Lower lobe of right lung (tissue), 2 donors: Measurements from ENCODE around the gene LOXL1. TPM values are rescaled to one million over a fixed set of nuclear protein-coding genes. Genes with fewer than 3 reads are reported as not detected.
"Not testable (repeated sequence)": the region's sequence is repeated elsewhere in the genome, so short reads cannot be mapped to it uniquely, and the experiment has no call there.

Experiments
- ATAC-seq, 2 donors: fragments of 200-7000 bp; cut with Tn5 transposase; one replicate each; pipeline ENCODE4 v1.9.1; 2020 to 2022; ENCODE audit warnings: mild to moderate bottlenecking in 2 of 2, moderate library complexity in 2 of 2
- DNase-seq: peaks from one replicate; pipeline ENCODE4 v3.0.0-alpha.2; 2020
- H3K27ac ChIP-seq: fragments of 200-600 bp; one replicate; pipeline ENCODE4 v1.8.0; 2022
- H3K27me3 ChIP-seq: fragments of 200-600 bp; one replicate; pipeline ENCODE4 v1.8.0; 2022; ENCODE audit warnings: low read depth
- H3K36me3 ChIP-seq: fragments of 200-600 bp; one replicate; pipeline ENCODE4 v1.8.0; 2022; ENCODE audit warnings: mild to moderate bottlenecking
- H3K4me1 ChIP-seq: fragments of 200-600 bp; one replicate; pipeline ENCODE4 v1.8.0; 2022
- H3K4me3 ChIP-seq: fragments of 200-600 bp; one replicate; pipeline ENCODE4 v1.8.0; 2022; ENCODE audit warnings: mild to moderate bottlenecking
- H3K9me3 ChIP-seq: fragments of 200-600 bp; one replicate; pipeline ENCODE4 v1.8.0; 2022
- intact Hi-C: fragments of 100-400 bp; cut with DNase I; formaldehyde crosslinking; loops from one replicate; pipeline ENCODE4 v1.11.0; 2022
- total RNA-seq: library from RNA; stranded (reverse); fragmentation: NEBNext Ultra II Directional; extraction: Animal tissue kit (Norgen Biotek cat#: 25700); gene quantifications from one replicate; pipeline ENCODE4 v1.2.1, GENCODE V29; 2021
- TF ChIP-seq, protein P1 (sequence below): fragments of 200-600 bp; IDR thresholded peaks from one replicate; pipeline ENCODE4 v1.8.0; 2022; ENCODE audit warnings: antibody characterized with exemption, mild to moderate bottlenecking
- donor health status: DM: no; HTN: yes; CAD: no; lungs with severe emphysema.

Gene LOXL1
- total RNA-seq, 1 donor from 2014 or later: 7.6 TPM

DNA sequence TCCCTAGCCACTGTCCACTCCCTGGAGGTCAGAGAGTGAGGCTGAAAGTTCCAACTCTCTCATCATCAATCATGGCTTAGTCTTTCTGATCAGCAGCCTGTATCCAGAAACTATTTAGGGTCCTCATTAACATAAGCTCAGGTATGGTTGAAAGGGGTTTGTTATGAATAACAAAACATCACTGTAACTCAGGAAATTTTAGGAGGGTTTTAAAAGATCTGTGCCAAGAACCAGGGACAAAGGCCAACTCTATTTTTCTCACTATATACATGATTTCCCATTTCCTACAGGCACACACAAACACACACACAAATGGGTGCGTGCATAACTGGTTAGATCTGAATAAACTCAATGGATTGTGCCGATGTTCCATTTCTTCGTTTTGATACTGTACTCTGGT is 42.2 kb downstream of the LOXL1 start:
- TF ChIP-seq, protein P1, sequence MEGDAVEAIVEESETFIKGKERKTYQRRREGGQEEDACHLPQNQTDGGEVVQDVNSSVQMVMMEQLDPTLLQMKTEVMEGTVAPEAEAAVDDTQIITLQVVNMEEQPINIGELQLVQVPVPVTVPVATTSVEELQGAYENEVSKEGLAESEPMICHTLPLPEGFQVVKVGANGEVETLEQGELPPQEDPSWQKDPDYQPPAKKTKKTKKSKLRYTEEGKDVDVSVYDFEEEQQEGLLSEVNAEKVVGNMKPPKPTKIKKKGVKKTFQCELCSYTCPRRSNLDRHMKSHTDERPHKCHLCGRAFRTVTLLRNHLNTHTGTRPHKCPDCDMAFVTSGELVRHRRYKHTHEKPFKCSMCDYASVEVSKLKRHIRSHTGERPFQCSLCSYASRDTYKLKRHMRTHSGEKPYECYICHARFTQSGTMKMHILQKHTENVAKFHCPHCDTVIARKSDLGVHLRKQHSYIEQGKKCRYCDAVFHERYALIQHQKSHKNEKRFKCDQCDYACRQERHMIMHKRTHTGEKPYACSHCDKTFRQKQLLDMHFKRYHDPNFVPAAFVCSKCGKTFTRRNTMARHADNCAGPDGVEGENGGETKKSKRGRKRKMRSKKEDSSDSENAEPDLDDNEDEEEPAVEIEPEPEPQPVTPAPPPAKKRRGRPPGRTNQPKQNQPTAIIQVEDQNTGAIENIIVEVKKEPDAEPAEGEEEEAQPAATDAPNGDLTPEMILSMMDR: no peak

DNA sequence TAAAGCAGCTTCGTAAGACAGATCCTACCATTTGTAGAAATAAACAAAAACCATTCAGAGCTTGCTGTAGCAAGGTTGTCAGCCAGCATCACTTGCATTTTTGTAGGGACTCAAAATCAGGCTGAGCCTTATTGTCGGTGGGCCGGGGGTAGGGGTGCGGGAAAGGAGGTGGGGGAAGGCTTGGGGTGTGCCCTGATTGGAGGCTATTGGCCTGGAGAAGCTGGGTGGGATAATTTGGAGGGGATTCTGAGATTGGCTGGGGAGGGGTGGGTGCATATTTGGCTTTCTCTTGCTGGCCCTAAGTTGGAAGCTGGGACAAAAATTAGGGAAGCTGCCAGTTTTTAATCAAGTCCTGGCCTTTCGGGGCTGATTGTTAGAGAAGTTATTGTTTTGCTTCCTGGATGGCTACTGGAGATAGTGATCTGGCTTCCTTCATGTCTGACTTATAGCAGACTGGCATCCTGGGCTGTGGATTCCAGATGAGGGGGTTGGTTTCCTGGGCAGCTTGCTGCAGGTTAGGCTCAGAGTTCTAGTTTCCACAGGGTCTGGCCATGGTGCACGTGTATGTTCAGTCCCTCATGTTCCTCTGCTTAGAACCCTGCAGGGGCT is 43.0 kb downstream of the LOXL1 start:
- intact Hi-C loops: no loop called here
- Histone ChIP-seq H3K27me3 (no peaks in the 10 kb centered on the region), H3K9me3 (no peaks in the 10 kb centered on the region), H3K27ac (no peak overlapping the region), H3K36me3 (no peaks in the 10 kb centered on the region), H3K4me3 (no peak overlapping the region), H3K4me1 (peaks cover 14% of the 10 kb centered on the region)
- DNase-seq: no peak
- TF ChIP-seq, protein P1: no peak
- ATAC-seq: no peak

More for the DNA sequence above, 42.2 kb downstream of the LOXL1 start:
- Histone ChIP-seq H3K27ac (no peak overlapping the region), H3K9me3 (no peaks in the 10 kb centered on the region), H3K4me1 (peaks cover 14% of the 10 kb centered on the region), H3K36me3 (no peaks in the 10 kb centered on the region), H3K27me3 (no peaks in the 10 kb centered on the region), H3K4me3 (no peak overlapping the region)
- ATAC-seq (no peak), DNase-seq (no peak)
- intact Hi-C loops: no loop called here

DNA sequence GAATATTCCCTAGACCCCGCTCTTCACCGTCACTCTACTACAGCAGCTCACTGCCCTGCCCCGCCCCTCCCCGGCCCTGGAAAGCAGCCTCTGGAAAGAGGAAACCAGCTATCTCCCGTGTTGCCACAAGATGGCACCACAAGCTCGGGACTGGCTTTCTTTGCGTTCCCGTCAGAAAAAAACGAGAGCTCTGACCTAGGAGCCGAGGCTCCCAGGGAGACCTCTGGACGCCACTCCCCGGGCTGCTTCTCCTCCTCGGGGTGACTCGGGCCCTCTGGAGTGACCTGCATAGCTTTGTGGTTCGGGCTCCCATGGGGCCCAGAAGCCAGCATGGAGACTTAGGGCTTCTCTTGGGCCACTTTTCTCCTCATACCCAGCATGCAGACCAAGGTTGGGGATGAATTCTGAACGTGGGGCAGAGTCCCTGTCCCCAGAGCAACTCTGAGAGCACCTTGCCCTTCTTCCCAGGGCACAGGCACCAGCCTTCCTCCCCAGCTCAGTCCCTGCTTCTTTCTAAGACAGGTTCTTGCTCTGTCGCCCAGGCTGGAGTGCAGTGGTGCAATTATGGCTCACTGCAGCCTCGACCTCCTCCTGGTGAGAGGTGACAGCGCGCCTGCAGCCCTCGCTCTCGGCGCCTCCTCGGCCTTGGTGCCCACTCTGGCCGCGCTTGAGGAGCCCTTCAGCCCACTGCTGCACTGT is 46.9 kb downstream of the LOXL1 start:
- peaks cover 8% of the 10 kb centered on the region for H3K4me1 ChIP-seq
- ATAC-seq (peak; percentile 95), DNase-seq (peak; percentile 88)
- peaks cover 6% of the 10 kb centered on the region for H3K27me3 ChIP-seq
- intact Hi-C loops: no loop called here
- no peaks in the 10 kb centered on the region for H3K36me3 ChIP-seq
- H3K27ac ChIP-seq: no peak overlapping the region
- TF ChIP-seq, protein P1: peak; percentile 81
- no peaks in the 10 kb centered on the region for H3K9me3 ChIP-seq
- peak overlapping the region; percentile 21 for H3K4me3 ChIP-seq

DNA sequence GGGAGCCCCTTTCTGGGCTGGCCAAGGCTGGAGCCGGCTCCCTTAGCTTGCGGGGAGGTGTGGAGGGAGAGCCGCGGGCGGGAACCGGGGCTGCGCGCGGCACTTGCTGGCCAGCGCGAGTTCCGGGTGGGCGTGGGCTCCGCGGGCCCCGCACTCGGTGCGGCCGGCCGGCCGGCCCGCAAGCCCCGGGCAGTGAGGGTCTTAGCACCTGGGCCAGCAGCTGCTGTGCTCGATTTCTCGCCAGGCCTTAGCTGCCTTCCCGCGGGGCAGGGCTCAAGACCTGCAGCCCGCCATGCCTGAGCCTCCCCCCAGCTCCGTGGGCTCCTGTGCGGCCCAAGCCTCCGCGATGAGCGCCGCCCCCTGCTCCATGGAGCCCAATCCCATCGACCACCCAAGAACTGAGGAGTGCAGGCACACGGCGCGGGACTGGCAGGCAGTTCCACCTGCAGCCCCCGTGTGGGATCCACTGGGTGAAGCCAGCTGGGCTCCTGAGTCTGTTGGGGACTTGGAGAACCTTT is 47.5 kb downstream of the LOXL1 start:
- ATAC-seq, H3K27ac ChIP-seq, H3K36me3 ChIP-seq, intact Hi-C loops, H3K4me1 ChIP-seq, H3K4me3 ChIP-seq, H3K9me3 ChIP-seq, H3K27me3 ChIP-seq, DNase-seq: not testable (repeated sequence)

DNA sequence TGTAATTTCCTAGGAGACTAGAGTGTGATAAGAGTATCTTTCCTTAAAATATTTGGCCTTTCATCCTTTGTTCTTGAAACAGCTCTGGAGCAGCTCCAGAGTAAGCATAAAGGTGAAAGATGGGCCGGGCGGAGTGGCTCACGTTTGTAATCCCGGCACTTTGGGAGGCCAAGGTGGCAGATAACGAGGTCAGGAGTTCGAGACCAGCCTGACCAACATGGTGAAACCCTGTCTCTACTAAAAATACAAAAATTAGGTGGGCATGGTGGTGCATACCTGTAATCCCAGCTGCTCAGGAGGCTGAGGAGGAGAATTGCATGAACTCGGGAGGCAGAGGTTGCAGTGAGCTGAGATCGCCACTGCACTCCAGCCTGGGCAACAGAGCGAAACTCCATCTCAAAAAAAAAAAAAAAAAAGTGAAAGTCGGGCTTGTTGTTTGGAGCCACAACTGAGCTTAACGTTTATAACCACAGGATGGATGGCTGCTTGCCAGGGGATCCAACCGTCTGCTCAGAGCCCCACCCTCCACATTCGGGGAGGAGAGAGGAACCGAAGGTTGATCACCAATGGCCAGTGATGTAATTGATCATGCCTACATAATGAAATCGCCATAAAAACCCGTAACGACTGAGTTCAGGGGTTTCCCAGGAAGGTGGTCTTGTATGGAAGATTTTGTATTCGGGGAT is 49.3 kb downstream of the LOXL1 start:
- DNase-seq, ATAC-seq: not testable (repeated sequence)

DNA sequence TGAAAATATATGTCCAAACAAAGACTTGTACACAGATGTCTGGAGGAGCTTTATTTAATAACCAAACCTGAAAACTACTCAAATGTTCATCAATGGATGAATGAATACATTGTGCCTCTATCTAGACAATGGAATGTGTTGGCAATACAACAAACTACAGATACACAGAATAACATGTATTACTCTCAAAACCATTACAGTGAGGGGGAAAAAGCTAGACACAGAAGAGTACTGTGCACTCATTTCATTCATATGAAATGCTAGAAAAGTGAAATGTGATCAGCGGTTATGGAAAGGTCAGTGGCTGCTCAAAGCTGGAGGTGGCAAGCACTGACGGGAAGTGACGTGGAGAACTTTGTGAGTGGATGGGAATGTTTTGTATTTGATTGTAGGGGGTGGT is 52.6 kb downstream of the LOXL1 start:
- H3K4me1 ChIP-seq: peaks cover 37% of the 10 kb centered on the region
- H3K27ac ChIP-seq: no peak overlapping the region
- intact Hi-C loops: no loop called here
- TF ChIP-seq, protein P1: no peak
- H3K36me3 ChIP-seq: no peaks in the 10 kb centered on the region
- H3K4me3 ChIP-seq: no peak overlapping the region
- DNase-seq (no peak), ATAC-seq (no peak)
- H3K9me3 ChIP-seq: no peaks in the 10 kb centered on the region
- H3K27me3 ChIP-seq: peaks cover 6% of the 10 kb centered on the region

More for the DNA sequence above, 49.3 kb downstream of the LOXL1 start:
- intact Hi-C loops, H3K36me3 ChIP-seq, H3K4me3 ChIP-seq, H3K27ac ChIP-seq, H3K9me3 ChIP-seq, H3K27me3 ChIP-seq: not testable (repeated sequence)
- peaks cover 12% of the 10 kb centered on the region for H3K4me1 ChIP-seq
